PC-3 (cell line): ENCODE results near the gene ADM5. TPM values are rescaled to one million over a fixed set of nuclear protein-coding genes. Genes with fewer than 3 reads are reported as not detected.

ENCODE experiments used
- ATAC-seq: fragments of 200-7000 bp; cut with Tn5 transposase; 2 replicates; pipeline ENCODE4 v1.9.1; 2020; ENCODE audit warnings: mild to moderate bottlenecking, moderate library complexity
- BruUV-seq: library from RNA; stranded (reverse); fragments of 400-500 nt; replicated peaks from 2 replicates; lab custom pipeline; 2021; lab: Mats Ljungman, UMichigan
- CTCF ChIA-PET: fragments of 300-600 bp; sonication (Branson Sonifier 250); formaldehyde crosslinking; loops from one replicate; lab custom pipeline; 2022; ENCODE audit warnings: antibody characterized with exemption; lab: Charles Lee
- POLR2A ChIA-PET: fragments of 300-600 bp; sonication (Branson Sonifier 250); formaldehyde crosslinking; loops from one replicate; lab custom pipeline; 2022; ENCODE audit warnings: antibody characterized with exemption; ENCODE audit not compliant: unreplicated experiment; lab: Charles Lee
- DNase-seq: peaks from one replicate; pipeline ENCODE4 v3.0.0-alpha.2; 2015
- H2AFZ ChIP-seq: fragments of 300-600 bp; sonication (generic); 2 replicates; pipeline ENCODE4 v1.6.0; 2016; ENCODE audit warnings: antibody characterized with exemption, low read length
- H3F3A ChIP-seq: fragments of 300-600 bp; sonication (generic); one replicate; pipeline ENCODE4 v1.6.0; 2017; ENCODE audit warnings: antibody characterized with exemption, low read length, control low read depth, mild to moderate bottlenecking; ENCODE audit not compliant: unreplicated experiment
- H3K27ac ChIP-seq: fragments of 300-600 bp; sonication (generic); 2 replicates; pipeline ENCODE4 v1.5.1; 2016; ENCODE audit warnings: mild to moderate bottlenecking, low read length
- H3K27me3 ChIP-seq: fragments of 300-600 bp; sonication (generic); 2 replicates; pipeline ENCODE4 v1.6.1; 2016; ENCODE audit warnings: low read length, mixed read lengths
- H3K36me3 ChIP-seq: fragments of 300-600 bp; sonication (generic); 2 replicates; pipeline ENCODE4 v1.6.1; 2016; ENCODE audit warnings: low read depth, mixed run types, low read length, mixed read lengths
- H3K4me1 ChIP-seq: fragments of 300-600 bp; sonication (generic); 2 replicates; pipeline ENCODE4 v1.5.1; 2016; ENCODE audit warnings: low read length; ENCODE audit not compliant: insufficient read depth
- H3K4me2 ChIP-seq: fragments of 300-600 bp; sonication (generic); 2 replicates; pipeline ENCODE4 v1.6.0; 2016; ENCODE audit warnings: low read length
- H3K4me3 ChIP-seq: fragments of 300-600 bp; sonication (generic); 2 replicates; pipeline ENCODE4 v1.5.1; 2016; ENCODE audit warnings: mild to moderate bottlenecking, low read length, mixed read lengths
- H3K79me2 ChIP-seq: fragments of 300-600 bp; sonication (generic); 2 replicates; pipeline ENCODE4 v1.6.1; 2017; ENCODE audit warnings: low read length, mixed read lengths
- H3K9ac ChIP-seq: fragments of 300-600 bp; sonication (generic); 2 replicates; pipeline ENCODE4 v1.6.0; 2016; ENCODE audit warnings: mild to moderate bottlenecking, low read length
- H3K9me2 ChIP-seq: fragments of 300-600 bp; sonication (generic); replicated peaks from 2 replicates; pipeline ENCODE4 v1.6.1; 2016; ENCODE audit warnings: mixed run types, low read length, mixed read lengths
- H3K9me3 ChIP-seq: fragments of 300-600 bp; sonication (generic); 2 replicates; pipeline ENCODE4 v1.6.1; 2016; ENCODE audit warnings: low read length, mixed read lengths
- H4K20me1 ChIP-seq: fragments of 300-600 bp; sonication (generic); 2 replicates; pipeline ENCODE4 v1.6.1; 2016; ENCODE audit warnings: low read length, mixed read lengths
- EZH2 ChIP-seq: fragments of 300-600 bp; sonication (generic); IDR thresholded peaks from one replicate; pipeline ENCODE4 v1.6.1; 2017; ENCODE audit warnings: antibody characterized with exemption, mild to moderate bottlenecking, low read length; ENCODE audit not compliant: unreplicated experiment
- EZH2phosphoT487 ChIP-seq: fragments of 300-600 bp; sonication (generic); IDR thresholded peaks from 2 replicates; pipeline ENCODE4 v1.6.1; 2018; ENCODE audit warnings: mild to moderate bottlenecking, antibody characterized with exemption, low read length, borderline replicate concordance
- intact Hi-C: fragments of 100-400 bp; cut with micrococcal nuclease; formaldehyde crosslinking; loops from 2 replicates; pipeline ENCODE4 v1.9.0; 2023
- total RNA-seq: library from RNA; depleted of rRNA; stranded (reverse); fragments of >200 nt; gene quantifications from 2 replicates; pipeline ENCODE4 v1.2.3, GENCODE V29; 2014
- TF ChIP-seq, protein P1 (sequence below): fragments of 300-600 bp; sonication (generic); conservative IDR thresholded peaks from 2 replicates; pipeline ENCODE4 v1.5.1; 2017; ENCODE audit warnings: antibody characterized with exemption, low read depth, mild to moderate bottlenecking, low read length

ADM5 gene
- total RNA-seq, 1 experiment from 2014 or later = 6.3 TPM

DNA sequence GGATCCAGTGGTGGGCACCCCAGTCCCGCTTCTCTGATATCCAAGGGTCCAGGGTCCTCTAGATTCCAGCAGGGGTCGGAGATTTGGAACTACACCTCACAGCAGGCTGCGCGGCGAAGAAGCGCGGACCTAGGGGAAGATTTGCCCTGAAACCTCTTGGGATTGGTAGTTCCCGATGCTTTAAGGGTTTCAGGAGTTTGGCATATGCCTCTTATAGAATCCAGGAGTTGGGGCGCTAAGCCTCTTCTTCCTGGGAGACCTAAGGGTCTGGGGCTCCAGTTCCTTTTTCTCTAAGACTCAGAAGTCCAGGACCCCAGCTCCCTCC is 23.3 kb upstream of the ADM5 start:
- H3K9me2 ChIP-seq = no peaks in the 10 kb centered on the region
- peak overlapping the region; percentile 84 for H3K9ac ChIP-seq
- no peak overlapping the region for H3K27ac ChIP-seq
- H3K4me2 ChIP-seq = peak overlapping the region; percentile 98
- H4K20me1 ChIP-seq = peaks cover 3% of the 10 kb centered on the region; the same call in 1 of the 2 replicates
- H3K79me2 ChIP-seq = peaks cover 36% of the 10 kb centered on the region
- peaks cover 18% of the 10 kb centered on the region for H3K4me1 ChIP-seq
- DNase-seq (no peak), ATAC-seq (peak; percentile 10)
- no peaks in the 10 kb centered on the region for H3K27me3 ChIP-seq
- H3K9me3 ChIP-seq = no peaks in the 10 kb centered on the region
- BruUV-seq = TSS peak; percentile 71
- no peaks in the 10 kb centered on the region for H3F3A ChIP-seq
- intact Hi-C loops = no loop called here
- H3K36me3 ChIP-seq = peaks cover 13% of the 10 kb centered on the region
- POLR2A ChIA-PET = interaction anchor here (0.9 kb wide), 1 partner anchor 26 kb away, joined by 7 read pairs; the partner anchor contains the start of gene RRAS
- CTCF ChIA-PET = no interaction called here
- TF ChIP-seq, protein P1, sequence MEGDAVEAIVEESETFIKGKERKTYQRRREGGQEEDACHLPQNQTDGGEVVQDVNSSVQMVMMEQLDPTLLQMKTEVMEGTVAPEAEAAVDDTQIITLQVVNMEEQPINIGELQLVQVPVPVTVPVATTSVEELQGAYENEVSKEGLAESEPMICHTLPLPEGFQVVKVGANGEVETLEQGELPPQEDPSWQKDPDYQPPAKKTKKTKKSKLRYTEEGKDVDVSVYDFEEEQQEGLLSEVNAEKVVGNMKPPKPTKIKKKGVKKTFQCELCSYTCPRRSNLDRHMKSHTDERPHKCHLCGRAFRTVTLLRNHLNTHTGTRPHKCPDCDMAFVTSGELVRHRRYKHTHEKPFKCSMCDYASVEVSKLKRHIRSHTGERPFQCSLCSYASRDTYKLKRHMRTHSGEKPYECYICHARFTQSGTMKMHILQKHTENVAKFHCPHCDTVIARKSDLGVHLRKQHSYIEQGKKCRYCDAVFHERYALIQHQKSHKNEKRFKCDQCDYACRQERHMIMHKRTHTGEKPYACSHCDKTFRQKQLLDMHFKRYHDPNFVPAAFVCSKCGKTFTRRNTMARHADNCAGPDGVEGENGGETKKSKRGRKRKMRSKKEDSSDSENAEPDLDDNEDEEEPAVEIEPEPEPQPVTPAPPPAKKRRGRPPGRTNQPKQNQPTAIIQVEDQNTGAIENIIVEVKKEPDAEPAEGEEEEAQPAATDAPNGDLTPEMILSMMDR = no peak
- no peak for TF ChIP-seq EZH2
- peak overlapping the region; percentile 88 for H2AFZ ChIP-seq
- H3K4me3 ChIP-seq = peak overlapping the region; percentile 89

DNA sequence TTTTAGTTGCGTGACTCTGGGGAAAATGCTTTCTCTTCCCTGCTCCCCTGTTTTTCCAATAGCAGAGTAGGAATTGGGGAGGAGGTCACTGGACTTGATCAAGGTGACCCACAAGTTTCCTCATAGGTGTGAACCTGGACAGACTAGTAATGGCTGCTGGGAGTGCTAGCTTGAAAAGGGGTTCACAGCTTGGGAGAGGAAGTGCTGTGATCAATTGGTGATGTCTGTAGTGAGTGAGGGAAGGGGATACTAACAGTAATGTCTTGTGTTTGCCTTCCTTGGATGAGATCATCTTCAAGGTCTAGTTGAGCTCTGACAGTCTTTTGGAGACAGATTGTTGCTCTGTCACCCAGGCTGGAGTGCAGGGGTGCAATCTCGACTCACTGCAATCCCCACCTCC is 21.9 kb upstream of the ADM5 start:
- peak overlapping the region; percentile 98 for H3K4me2 ChIP-seq
- H3K4me3 ChIP-seq = peak overlapping the region; percentile 89
- no peak overlapping the region for H2AFZ ChIP-seq
- H3F3A ChIP-seq = no peaks in the 10 kb centered on the region
- no peak for DNase-seq
- H3K9me3 ChIP-seq = no peaks in the 10 kb centered on the region
- H3K9me2 ChIP-seq = no peaks in the 10 kb centered on the region
- H3K79me2 ChIP-seq = peaks cover 36% of the 10 kb centered on the region
- no peak for ATAC-seq
- POLR2A ChIA-PET = interaction anchor here (1.1 kb wide), 1 partner anchor 25 kb away, joined by 5 read pairs; the partner anchor contains the start of gene SCAF1
- peaks cover 11% of the 10 kb centered on the region for H3K36me3 ChIP-seq
- CTCF ChIA-PET = no interaction called here
- no peaks in the 10 kb centered on the region for H3K27me3 ChIP-seq
- intact Hi-C loops = no loop called here
- no TSS peak for BruUV-seq
- TF ChIP-seq, protein P1 = no peak
- TF ChIP-seq EZH2 (no peak), EZH2phosphoT487 (no peak)
- H4K20me1 ChIP-seq = peaks cover 3% of the 10 kb centered on the region; the same call in 1 of the 2 replicates
- peak overlapping the region; percentile 84; the same call in 1 of the 2 replicates for H3K9ac ChIP-seq
- no peak overlapping the region for H3K27ac ChIP-seq
- peaks cover 24% of the 10 kb centered on the region for H3K4me1 ChIP-seq

DNA sequence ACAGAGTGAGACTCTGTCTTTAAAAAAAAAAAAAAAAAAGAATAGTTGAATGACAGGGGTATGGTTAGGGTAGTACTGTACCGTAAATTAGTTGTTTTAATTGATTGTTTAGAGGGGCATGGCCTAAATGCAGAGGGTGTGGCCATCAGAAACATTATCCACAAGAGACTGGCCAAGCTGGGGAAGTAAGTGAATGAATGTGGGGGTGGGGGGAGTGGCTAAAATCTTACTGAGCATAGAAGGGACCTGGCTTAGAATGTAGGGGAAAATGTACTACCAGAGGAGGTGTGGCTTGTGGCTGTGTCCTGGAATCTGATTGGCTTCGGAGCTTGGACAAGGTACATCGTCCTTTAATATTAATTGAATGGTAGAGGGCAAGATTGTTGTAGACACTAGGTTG is 19.9 kb upstream of the ADM5 start:
- H3K36me3 ChIP-seq = peaks cover 11% of the 10 kb centered on the region
- ATAC-seq = no peak
- peaks cover 3% of the 10 kb centered on the region; the same call in 1 of the 2 replicates for H4K20me1 ChIP-seq
- H3K4me2 ChIP-seq = no peak overlapping the region
- no peaks in the 10 kb centered on the region for H3K9me2 ChIP-seq
- no peaks in the 10 kb centered on the region for H3K27me3 ChIP-seq
- no peak overlapping the region for H3K9ac ChIP-seq
- H3K4me1 ChIP-seq = peaks cover 19% of the 10 kb centered on the region
- H3K9me3 ChIP-seq = no peaks in the 10 kb centered on the region
- no peak for DNase-seq
- H3F3A ChIP-seq = no peaks in the 10 kb centered on the region
- H3K79me2 ChIP-seq = peaks cover 31% of the 10 kb centered on the region
- CTCF ChIA-PET = no interaction called here
- TF ChIP-seq, protein P1 = no peak
- no peak for TF ChIP-seq EZH2
- no peak for TF ChIP-seq EZH2phosphoT487
- no TSS peak for BruUV-seq
- H3K4me3 ChIP-seq = no peak overlapping the region
- intact Hi-C loops = no loop called here
- no peak overlapping the region for H3K27ac ChIP-seq
- H2AFZ ChIP-seq = no peak overlapping the region
- POLR2A ChIA-PET = no interaction called here
